HEK293 (cell line): Measurements from ENCODE around the gene SLC6A1.
A peak's percentile ranks its signal among the peaks of the same experiment; 100 is the strongest.

ENCODE experiments used
- KLF8 ChIP-seq: fragments of 450-650 bp; formaldehyde crosslinking; IDR thresholded peaks from 2 replicates; pipeline ENCODE4 v1.5.1; 2016; ENCODE audit warnings: missing biosample characterization, missing genetic modification characterization
- MZF1 ChIP-seq: fragments of 450-650 bp; formaldehyde crosslinking; IDR thresholded peaks from 2 replicates; pipeline ENCODE4 v1.5.1; 2017; ENCODE audit warnings: missing biosample characterization, missing genetic modification characterization, borderline replicate concordance
- OSR2 ChIP-seq: fragments of 450-650 bp; formaldehyde crosslinking; IDR thresholded peaks from 2 replicates; pipeline ENCODE4 v1.5.1; 2016; ENCODE audit warnings: missing biosample characterization, missing genetic modification characterization
- SCRT2 ChIP-seq: fragments of 450-650 bp; formaldehyde crosslinking; IDR thresholded peaks from 2 replicates; pipeline ENCODE4 v1.5.1; 2016; ENCODE audit warnings: missing biosample characterization, missing genetic modification characterization
- SP2 ChIP-seq: fragments of 450-650 bp; formaldehyde crosslinking; IDR thresholded peaks from 2 replicates; pipeline ENCODE4 v1.5.1; 2016; ENCODE audit warnings: missing biosample characterization, missing genetic modification characterization
- WT1 ChIP-seq: fragments of 450-650 bp; formaldehyde crosslinking; IDR thresholded peaks from 2 replicates; pipeline ENCODE4 v1.5.1; 2016; ENCODE audit warnings: missing biosample characterization, missing genetic modification characterization
- ZBTB17 ChIP-seq: fragments of 450-650 bp; formaldehyde crosslinking; IDR thresholded peaks from 2 replicates; pipeline ENCODE4 v1.5.1; 2016; ENCODE audit warnings: missing biosample characterization, missing genetic modification characterization
- ZBTB21 ChIP-seq: fragments of 450-650 bp; formaldehyde crosslinking; IDR thresholded peaks from 2 replicates; pipeline ENCODE4 v1.5.1; 2017; ENCODE audit warnings: missing biosample characterization, missing genetic modification characterization
- ZBTB48 ChIP-seq: fragments of 450-650 bp; formaldehyde crosslinking; IDR thresholded peaks from 2 replicates; pipeline ENCODE4 v1.5.1; 2016; ENCODE audit warnings: missing biosample characterization, missing genetic modification characterization
- ZBTB6 ChIP-seq: fragments of 450-650 bp; formaldehyde crosslinking; IDR thresholded peaks from 2 replicates; pipeline ENCODE4 v1.5.1; 2017; ENCODE audit warnings: missing biosample characterization, missing genetic modification characterization
- ZBTB8A ChIP-seq: fragments of 450-650 bp; formaldehyde crosslinking; IDR thresholded peaks from 2 replicates; pipeline ENCODE4 v1.5.1; 2016; ENCODE audit warnings: missing biosample characterization, missing genetic modification characterization
- ZFHX2 ChIP-seq: fragments of 450-650 bp; formaldehyde crosslinking; conservative IDR thresholded peaks from 2 replicates; pipeline ENCODE4 v1.5.1; 2016; ENCODE audit warnings: missing biosample characterization, missing genetic modification characterization
- ZFP3 ChIP-seq: fragments of 450-650 bp; formaldehyde crosslinking; IDR thresholded peaks from 2 replicates; pipeline ENCODE4 v1.5.1; 2016; ENCODE audit warnings: low read depth, missing biosample characterization, missing genetic modification characterization
- ZFP41 ChIP-seq: fragments of 450-650 bp; formaldehyde crosslinking; IDR thresholded peaks from 2 replicates; pipeline ENCODE4 v1.5.1; 2016; ENCODE audit warnings: missing biosample characterization, missing genetic modification characterization, borderline replicate concordance
- ZIC2 ChIP-seq: fragments of 450-650 bp; formaldehyde crosslinking; IDR thresholded peaks from 2 replicates; pipeline ENCODE4 v1.5.1; 2016; ENCODE audit warnings: missing biosample characterization, missing genetic modification characterization
- ZNF16 ChIP-seq: fragments of 450-650 bp; formaldehyde crosslinking; IDR thresholded peaks from 2 replicates; pipeline ENCODE4 v1.5.1; 2016; ENCODE audit warnings: low read depth, missing biosample characterization, missing genetic modification characterization
- ZNF211 ChIP-seq: fragments of 450-650 bp; formaldehyde crosslinking; IDR thresholded peaks from 2 replicates; pipeline ENCODE4 v1.5.1; 2016; ENCODE audit warnings: low read depth, missing biosample characterization, missing genetic modification characterization
- ZNF311 ChIP-seq: fragments of 450-650 bp; formaldehyde crosslinking; IDR thresholded peaks from 2 replicates; pipeline ENCODE4 v1.5.1; 2017; ENCODE audit warnings: missing biosample characterization, missing genetic modification characterization, borderline replicate concordance
- ZNF335 ChIP-seq: fragments of 450-650 bp; formaldehyde crosslinking; conservative IDR thresholded peaks from 2 replicates; pipeline ENCODE4 v1.5.1; 2016; ENCODE audit warnings: missing biosample characterization, missing genetic modification characterization
- ZNF366 ChIP-seq: fragments of 450-650 bp; formaldehyde crosslinking; conservative IDR thresholded peaks from 2 replicates; pipeline ENCODE4 v1.5.1; 2016; ENCODE audit warnings: missing biosample characterization, missing genetic modification characterization
- ZNF423 ChIP-seq: fragments of 450-650 bp; formaldehyde crosslinking; IDR thresholded peaks from 2 replicates; pipeline ENCODE4 v1.5.1; 2016; ENCODE audit warnings: missing biosample characterization, missing genetic modification characterization
- ZNF510 ChIP-seq: fragments of 450-650 bp; formaldehyde crosslinking; IDR thresholded peaks from 2 replicates; pipeline ENCODE4 v1.5.1; 2018; ENCODE audit warnings: mild to moderate bottlenecking, missing genetic modification characterization, missing biosample characterization; ENCODE audit not compliant: insufficient replicate concordance
- ZNF549 ChIP-seq: fragments of 450-650 bp; IDR thresholded peaks from 2 replicates; pipeline ENCODE4 v1.5.1; 2018; ENCODE audit warnings: missing biosample characterization, missing genetic modification characterization, mild to moderate bottlenecking, inconsistent platforms, moderate library complexity
- ZNF561 ChIP-seq: fragments of 450-650 bp; IDR thresholded peaks from 2 replicates; pipeline ENCODE4 v1.5.1; 2018; ENCODE audit warnings: missing biosample characterization, missing genetic modification characterization, borderline replicate concordance
- ZNF580 ChIP-seq: fragments of 450-650 bp; formaldehyde crosslinking; IDR thresholded peaks from 2 replicates; pipeline ENCODE4 v1.5.1; 2016; ENCODE audit warnings: missing biosample characterization, missing genetic modification characterization
- ZNF639 ChIP-seq: fragments of 450-650 bp; formaldehyde crosslinking; IDR thresholded peaks from 2 replicates; pipeline ENCODE4 v1.5.1; 2016; ENCODE audit warnings: missing biosample characterization, missing genetic modification characterization
- ZNF660 ChIP-seq: fragments of 450-650 bp; IDR thresholded peaks from 2 replicates; pipeline ENCODE4 v1.5.1; 2018; ENCODE audit warnings: missing biosample characterization, mild to moderate bottlenecking, missing genetic modification characterization
- ZNF670 ChIP-seq: fragments of 450-650 bp; formaldehyde crosslinking; IDR thresholded peaks from 2 replicates; pipeline ENCODE4 v1.5.1; 2016; ENCODE audit warnings: missing biosample characterization, missing genetic modification characterization, low read depth
- ZNF792 ChIP-seq: fragments of 450-650 bp; formaldehyde crosslinking; IDR thresholded peaks from 2 replicates; pipeline ENCODE4 v1.5.1; 2016; ENCODE audit warnings: missing biosample characterization, missing genetic modification characterization
- ZNF830 ChIP-seq: fragments of 450-650 bp; IDR thresholded peaks from 2 replicates; pipeline ENCODE4 v1.5.0; 2018; ENCODE audit warnings: missing biosample characterization, missing genetic modification characterization, low read depth, mild to moderate bottlenecking, moderate library complexity
- ZSCAN30 ChIP-seq: fragments of 450-650 bp; IDR thresholded peaks from 2 replicates; pipeline ENCODE4 v1.5.1; 2018; ENCODE audit warnings: missing biosample characterization, mild to moderate bottlenecking, missing genetic modification characterization, moderate library complexity
- TF ChIP-seq, protein P1 (sequence below): fragments of 450-650 bp; formaldehyde crosslinking; IDR thresholded peaks from 2 replicates; pipeline ENCODE4 v1.5.1; 2016; ENCODE audit warnings: missing biosample characterization, missing genetic modification characterization

SLC6A1 gene

GRCh38 chr3:10957976-10958749, 34.4 kb upstream of the SLC6A1 start (continued):
- TF ChIP-seq ZBTB48 (peak; percentile 67; the same call in 1 of the 2 replicates), WT1 (tag by site-specific recombination) (peak; percentile 93), ZBTB8A (peak; percentile 58), KLF8 (tag by site-specific recombination) (no peak), MZF1 (tag by site-specific recombination) (peak; percentile 59; the same call in 1 of the 2 replicates), ZNF16 (tag by site-specific recombination) (no peak), ZFP3 (tag by site-specific recombination) (no peak), ZNF549 (no peak), ZBTB17 (peak; percentile 81), ZNF670 (no peak), ZNF792 (tag by site-specific recombination) (no peak), ZNF639 (tag by site-specific recombination) (no peak), ZNF423 (no peak), ZNF366 (tag by site-specific recombination) (no peak), ZNF580 (tag by site-specific recombination) (no peak), ZNF335 (tag by site-specific recombination) (no peak), ZSCAN30 (tag by site-specific recombination) (no peak), SP2 (tag by site-specific recombination) (no peak), OSR2 (tag by site-specific recombination) (peak; percentile 96), ZIC2 (tag by site-specific recombination) (peak; percentile 35; the same call in 1 of the 2 replicates), ZNF510 (tag by site-specific recombination) (no peak), ZBTB21 (tag by site-specific recombination) (no peak), ZNF561 (no peak), ZBTB6 (tag by site-specific recombination) (peak; percentile 85), ZNF311 (tag by site-specific recombination) (no peak), ZFP41 (no peak), ZNF830 (tag by site-specific recombination) (no peak), SCRT2 (tag by site-specific recombination) (peak; percentile 96), ZFHX2 (peak; percentile 74), ZNF660 (tag by site-specific recombination) (0 out of 2 replicates have a peak, but pooled peaks have one; percentile 17), ZNF211 (tag by site-specific recombination) (no peak)
- TF ChIP-seq, protein P1, sequence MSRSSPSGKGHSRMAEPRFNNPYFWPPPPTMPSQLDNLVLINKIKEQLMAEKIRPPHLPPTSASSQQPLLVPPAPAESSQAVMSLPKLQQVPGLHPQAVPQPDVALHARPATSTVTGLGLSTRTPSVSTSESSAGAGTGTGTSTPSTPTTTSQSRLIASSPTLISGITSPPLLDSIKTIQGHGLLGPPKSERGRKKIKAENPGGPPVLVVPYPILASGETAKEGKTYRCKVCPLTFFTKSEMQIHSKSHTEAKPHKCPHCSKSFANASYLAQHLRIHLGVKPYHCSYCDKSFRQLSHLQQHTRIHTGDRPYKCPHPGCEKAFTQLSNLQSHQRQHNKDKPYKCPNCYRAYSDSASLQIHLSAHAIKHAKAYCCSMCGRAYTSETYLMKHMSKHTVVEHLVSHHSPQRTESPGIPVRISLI (tag by site-specific recombination), result no peak
